GM19467 (cell line): ENCODE measurements around the gene ASNSD1.

Source experiments
- ATAC-seq: cut with Tn5 transposase; IDR thresholded peaks from one replicate; pipeline ENCODE4 v1.9.1; 2021; ENCODE audit warnings: mild to moderate bottlenecking, moderate library complexity; ENCODE audit not compliant: unreplicated experiment

ASNSD1 gene

GRCh38 chr2:189661148-189661956 lies at the start of gene ASNSD1:
ASNSD1 (plus strand) TSS chr2:189661459; CDS start chr2:189666133, 4,674 bp downstream.
- ATAC-seq, result peak; percentile 95

- ATAC-seq, result no peak
Observed at GRCh38 chr2:189613077-189613636, 48.1 kb upstream of the ASNSD1 start.

GRCh38 chr2:189613650-189614420 lies 47.4 kb upstream of the ASNSD1 start:
- ATAC-seq, result no peak

- ATAC-seq, result no peak
Observed at GRCh38 chr2:189614585-189614984, 46.7 kb upstream of the ASNSD1 start.

GRCh38 chr2:189618197-189618596 lies 43.1 kb upstream of the ASNSD1 start:
- no peak for ATAC-seq

- ATAC-seq, result no peak
Observed at GRCh38 chr2:189621781-189622180, 39.5 kb upstream of the ASNSD1 start.

- ATAC-seq, result no peak
Observed at GRCh38 chr2:189623049-189623448, 38.2 kb upstream of the ASNSD1 start.

GRCh38 chr2:189624648-189625355 lies 36.5 kb upstream of the ASNSD1 start:
- ATAC-seq, result no peak

GRCh38 chr2:189625636-189626035 lies 35.6 kb upstream of the ASNSD1 start:
- no peak for ATAC-seq

GRCh38 chr2:189627789-189628188 lies 33.5 kb upstream of the ASNSD1 start:
- no peak for ATAC-seq

GRCh38 chr2:189628817-189629530 lies 32.3 kb upstream of the ASNSD1 start:
- no peak for ATAC-seq

GRCh38 chr2:189629531-189630453 lies 31.5 kb upstream of the ASNSD1 start:
- ATAC-seq, result no peak

GRCh38 chr2:189631849-189632248 lies 29.4 kb upstream of the ASNSD1 start:
- ATAC-seq, result no peak

GRCh38 chr2:189633392-189633811 lies 27.9 kb upstream of the ASNSD1 start:
- ATAC-seq, result no peak

- no peak for ATAC-seq
Observed at GRCh38 chr2:189635353-189635752, 25.9 kb upstream of the ASNSD1 start.

GRCh38 chr2:189638301-189639006 lies 22.8 kb upstream of the ASNSD1 start:
- ATAC-seq, result no peak

- no peak for ATAC-seq
Observed at GRCh38 chr2:189639007-189639609, 22.2 kb upstream of the ASNSD1 start.

GRCh38 chr2:189641002-189641401 lies 20.3 kb upstream of the ASNSD1 start:
- no peak for ATAC-seq
